MM.1S (cell line): ENCODE results near the gene TFAP2E.

Source experiments
- DNase-seq: peaks from one replicate; pipeline ENCODE4 v3.0.0-alpha.2; 2015
- H2AFZ ChIP-seq: fragments of 300-600 bp; sonication (generic); 2 replicates; pipeline ENCODE4 v1.6.0; 2016; ENCODE audit warnings: antibody characterized with exemption, low read length
- H3F3A ChIP-seq: fragments of 300-600 bp; sonication (generic); 2 replicates; pipeline ENCODE4 v1.6.1; 2016; ENCODE audit warnings: mild to moderate bottlenecking, antibody characterized with exemption, low read length, moderate library complexity, mixed read lengths; ENCODE audit not compliant: insufficient read depth
- H3K27ac ChIP-seq: fragments of 300-600 bp; sonication (generic); 2 replicates; pipeline ENCODE4 v1.5.1; 2016; ENCODE audit warnings: mild to moderate bottlenecking, low read length
- H3K27me3 ChIP-seq: fragments of 300-600 bp; sonication (generic); replicated peaks from 2 replicates; pipeline ENCODE4 v1.6.0; 2016; ENCODE audit warnings: low read length; ENCODE audit not compliant: insufficient read depth
- H3K36me3 ChIP-seq: fragments of 300-600 bp; sonication (generic); replicated peaks from 2 replicates; pipeline ENCODE4 v1.6.1; 2016; ENCODE audit warnings: mild to moderate bottlenecking, low read length, mixed read lengths; ENCODE audit not compliant: insufficient read depth
- H3K4me1 ChIP-seq: fragments of 300-600 bp; sonication (generic); 2 replicates; pipeline ENCODE4 v1.6.1; 2016; ENCODE audit warnings: low read length, mixed read lengths
- H3K4me2 ChIP-seq: fragments of 300-600 bp; sonication (generic); 2 replicates; pipeline ENCODE4 v1.6.0; 2016; ENCODE audit warnings: low read depth, low read length
- H3K4me3 ChIP-seq: fragments of 300-600 bp; sonication (generic); 2 replicates; pipeline ENCODE4 v1.5.1; 2016; ENCODE audit warnings: low read length, mixed read lengths
- H3K79me2 ChIP-seq: fragments of 300-600 bp; sonication (generic); 2 replicates; pipeline ENCODE4 v1.6.1; 2016; ENCODE audit warnings: mixed run types, low read length, mixed read lengths
- H3K9ac ChIP-seq: fragments of 300-600 bp; sonication (generic); 2 replicates; pipeline ENCODE4 v1.6.1; 2016; ENCODE audit warnings: low read length, mixed read lengths
- H3K9me2 ChIP-seq: fragments of 300-600 bp; sonication (generic); replicated peaks from 2 replicates; pipeline ENCODE4 v1.6.1; 2016; ENCODE audit warnings: mild to moderate bottlenecking, low read length, mixed read lengths; ENCODE audit not compliant: insufficient read depth
- H3K9me3 ChIP-seq: fragments of 300-600 bp; sonication (generic); replicated peaks from 2 replicates; pipeline ENCODE4 v1.6.1; 2016; ENCODE audit warnings: mild to moderate bottlenecking, low read length, mixed read lengths; ENCODE audit not compliant: insufficient read depth
- H4K20me1 ChIP-seq: fragments of 300-600 bp; sonication (generic); 2 replicates; pipeline ENCODE4 v1.6.1; 2016; ENCODE audit warnings: mild to moderate bottlenecking, low read length, moderate library complexity, mixed read lengths; ENCODE audit not compliant: insufficient read depth
- CTCF ChIP-seq: fragments of 300-600 bp; sonication (generic); IDR thresholded peaks from 2 replicates; pipeline ENCODE4 v1.5.1; 2016; ENCODE audit warnings: antibody characterized with exemption, low read length, mixed read lengths
- EZH2 ChIP-seq: fragments of 300-600 bp; sonication (generic); optimal IDR thresholded peaks from 2 replicates; pipeline ENCODE3; 2017; ENCODE audit warnings: low read depth, mild to moderate bottlenecking, antibody characterized with exemption, low read length, mixed read lengths
- EZH2phosphoT487 ChIP-seq: fragments of 300-600 bp; sonication (generic); IDR thresholded peaks from 2 replicates; pipeline ENCODE4 v1.6.1; 2018; ENCODE audit warnings: antibody characterized with exemption, low read length

The TFAP2E gene

GRCh38 chr1:35556484-35557117, 16.5 kb upstream of the TFAP2E start:
- peaks cover 43% of the 10 kb centered on the region for H3K79me2 ChIP-seq
- H4K20me1 ChIP-seq = no peaks in the 10 kb centered on the region
- H2AFZ ChIP-seq = peak overlapping the region; percentile 86
- DNase-seq = peak; percentile 48
- TF ChIP-seq CTCF (no peak), EZH2phosphoT487 (no peak), EZH2 (no peak)
- no peaks in the 10 kb centered on the region for H3K27me3 ChIP-seq
- no peaks in the 10 kb centered on the region for H3K36me3 ChIP-seq
- peak overlapping the region; percentile 85 for H3K4me3 ChIP-seq
- H3K9ac ChIP-seq = peak overlapping the region; percentile 87
- peak overlapping the region; percentile 88; the same call in 1 of the 2 replicates for H3K27ac ChIP-seq
- H3K4me2 ChIP-seq = peak overlapping the region; percentile 88
- H3F3A ChIP-seq = peaks cover 5% of the 10 kb centered on the region; the same call in 1 of the 2 replicates
- peaks cover 11% of the 10 kb centered on the region for H3K4me1 ChIP-seq
- H3K9me2 ChIP-seq = no peaks in the 10 kb centered on the region
- H3K9me3 ChIP-seq = no peaks in the 10 kb centered on the region

GRCh38 chr1:35557118-35557610, 15.9 kb upstream of the TFAP2E start, which contains the start of gene KIAA0319L:
Gene KIAA0319L, minus strand, starts transcription at chr1:35557403. Its CDS starts 2,912 bp downstream, at chr1:35554491.
- peak; percentile 80 for DNase-seq
- TF ChIP-seq EZH2phosphoT487 = no peak
- no peak for TF ChIP-seq EZH2
- no peak for TF ChIP-seq CTCF
- H3K4me3 ChIP-seq = peak within 1 kb of the TSS; percentile 85
- peaks cover 39% of the 10 kb centered on the region for H3K79me2 ChIP-seq
- peaks cover 5% of the 10 kb centered on the region; the same call in 1 of the 2 replicates for H3F3A ChIP-seq
- no peaks in the 10 kb centered on the region for H3K9me2 ChIP-seq
- H3K27ac ChIP-seq = peak within 1 kb of the TSS; percentile 88; the same call in 1 of the 2 replicates
- peak within 1 kb of the TSS; percentile 88 for H3K4me2 ChIP-seq
- H3K9me3 ChIP-seq = no peaks in the 10 kb centered on the region
- H4K20me1 ChIP-seq = no peaks in the 10 kb centered on the region
- peak within 1 kb of the TSS; percentile 86 for H2AFZ ChIP-seq
- H3K9ac ChIP-seq = peak within 1 kb of the TSS; percentile 87
- peaks cover 11% of the 10 kb centered on the region for H3K4me1 ChIP-seq
- no peaks in the 10 kb centered on the region for H3K36me3 ChIP-seq
- H3K27me3 ChIP-seq = no peaks in the 10 kb centered on the region

GRCh38 chr1:35557611-35558373, 15.3 kb upstream of the TFAP2E start, which contains the start of gene NCDN:
Gene NCDN, plus strand, starts transcription at chr1:35557799. Its CDS starts 392 bp downstream, at chr1:35558191.
- Histone ChIP-seq H3K4me1 (peaks cover 11% of the 10 kb centered on the region), H4K20me1 (no peaks in the 10 kb centered on the region), H3K9me3 (no peaks in the 10 kb centered on the region), H3K9ac (peak within 1 kb of the TSS; percentile 87), H3K36me3 (no peaks in the 10 kb centered on the region), H3K79me2 (peaks cover 36% of the 10 kb centered on the region), H3K9me2 (no peaks in the 10 kb centered on the region), H3K27ac (peak within 1 kb of the TSS; percentile 88; the same call in 1 of the 2 replicates), H3K4me2 (peak within 1 kb of the TSS; percentile 88), H3K27me3 (no peaks in the 10 kb centered on the region), H3K4me3 (peak within 1 kb of the TSS; percentile 85), H3F3A (peaks cover 5% of the 10 kb centered on the region; the same call in 1 of the 2 replicates), H2AFZ (peak within 1 kb of the TSS; percentile 86)
- DNase-seq = peak; percentile 97
- TF ChIP-seq CTCF (no peak), EZH2phosphoT487 (no peak), EZH2 (no peak)
